Measurements from ENCODE around the gene SLC16A1.

- no peak for TF ChIP-seq CTCF (IDR thresholded peaks at IDR 0.05)
- no peak for TF ChIP-seq EP300 (IDR thresholded peaks at IDR 0.05)
Observed at GRCh38 chr1:113002297-113002696, 46.3 kb upstream of the SLC16A1 start.

All from tibial nerve (tissue), 4 donors.